ENCODE measurements around the gene SUN5. TPM values are rescaled to one million over a fixed set of nuclear protein-coding genes. Genes with fewer than 3 reads are reported as not detected.
"Not testable (repeated sequence)": the region's sequence is repeated elsewhere in the genome, so short reads cannot be mapped to it uniquely, and the experiment has no call there.

SUN5 gene
- total RNA-seq, 1 donor from 2014 or later: not detected

DNA sequence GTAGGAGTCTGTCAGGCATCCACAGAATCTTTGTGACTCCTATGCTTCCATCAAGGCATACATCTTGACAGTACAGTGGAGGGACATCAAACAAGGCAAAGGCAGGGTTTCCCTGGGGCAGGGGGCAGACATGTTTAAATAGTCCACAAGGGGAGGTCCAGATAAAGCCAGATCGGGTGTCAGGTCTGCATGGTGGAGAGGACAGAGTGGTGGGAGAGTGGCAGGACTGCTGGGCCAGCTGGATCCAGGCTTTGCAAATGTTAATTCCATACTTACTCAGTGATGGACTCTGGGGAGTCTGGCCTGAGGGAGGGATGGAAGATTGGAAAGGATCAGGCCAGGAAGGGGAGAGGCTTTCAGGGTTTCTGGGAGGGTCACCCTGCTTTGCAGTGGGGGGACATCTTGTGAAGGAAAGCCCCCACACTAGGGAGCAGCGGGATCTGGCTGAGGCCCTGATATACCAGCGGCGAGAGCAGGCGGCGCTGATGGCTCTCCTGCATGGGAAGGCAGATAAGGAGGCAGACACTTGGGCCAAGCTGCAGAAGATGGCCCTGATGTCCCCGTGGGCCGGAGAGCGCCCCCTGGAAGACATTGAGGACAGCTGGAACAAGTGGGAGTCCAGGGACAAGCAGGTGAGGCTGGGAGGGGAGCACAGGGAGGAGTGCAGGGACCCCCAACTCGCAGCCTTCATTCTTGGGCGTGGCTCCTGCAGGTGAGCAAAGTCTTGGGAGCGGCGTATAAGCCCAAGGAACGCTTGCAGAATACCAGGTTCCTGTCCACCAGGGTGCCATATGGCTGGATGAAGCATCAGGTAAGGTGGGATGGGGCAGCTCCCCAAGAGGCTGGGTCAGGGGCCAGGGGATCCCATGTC, 44.6 kb downstream of the SUN5 start:
- DNase-seq (ENCODE audit: extremely low spot score, unreplicated experiment): peak; percentile 79
- Mint-ChIP-seq H3K9me3 (ENCODE audit: unreplicated experiment) (peaks cover 7% of the 10 kb centered on the region), H3K36me3 (ENCODE audit: unreplicated experiment) (no peaks in the 10 kb centered on the region), H3K4me3 (ENCODE audit: unreplicated experiment) (no peak overlapping the region), H3K27ac (ENCODE audit: unreplicated experiment) (no peak overlapping the region), H3K27me3 (ENCODE audit: unreplicated experiment) (peaks cover 9% of the 10 kb centered on the region), H3K4me1 (ENCODE audit: unreplicated experiment) (no peaks in the 10 kb centered on the region)
- TF ChIP-seq, protein P1, sequence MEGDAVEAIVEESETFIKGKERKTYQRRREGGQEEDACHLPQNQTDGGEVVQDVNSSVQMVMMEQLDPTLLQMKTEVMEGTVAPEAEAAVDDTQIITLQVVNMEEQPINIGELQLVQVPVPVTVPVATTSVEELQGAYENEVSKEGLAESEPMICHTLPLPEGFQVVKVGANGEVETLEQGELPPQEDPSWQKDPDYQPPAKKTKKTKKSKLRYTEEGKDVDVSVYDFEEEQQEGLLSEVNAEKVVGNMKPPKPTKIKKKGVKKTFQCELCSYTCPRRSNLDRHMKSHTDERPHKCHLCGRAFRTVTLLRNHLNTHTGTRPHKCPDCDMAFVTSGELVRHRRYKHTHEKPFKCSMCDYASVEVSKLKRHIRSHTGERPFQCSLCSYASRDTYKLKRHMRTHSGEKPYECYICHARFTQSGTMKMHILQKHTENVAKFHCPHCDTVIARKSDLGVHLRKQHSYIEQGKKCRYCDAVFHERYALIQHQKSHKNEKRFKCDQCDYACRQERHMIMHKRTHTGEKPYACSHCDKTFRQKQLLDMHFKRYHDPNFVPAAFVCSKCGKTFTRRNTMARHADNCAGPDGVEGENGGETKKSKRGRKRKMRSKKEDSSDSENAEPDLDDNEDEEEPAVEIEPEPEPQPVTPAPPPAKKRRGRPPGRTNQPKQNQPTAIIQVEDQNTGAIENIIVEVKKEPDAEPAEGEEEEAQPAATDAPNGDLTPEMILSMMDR (IDR thresholded peaks at IDR 0.05): no peak

DNA sequence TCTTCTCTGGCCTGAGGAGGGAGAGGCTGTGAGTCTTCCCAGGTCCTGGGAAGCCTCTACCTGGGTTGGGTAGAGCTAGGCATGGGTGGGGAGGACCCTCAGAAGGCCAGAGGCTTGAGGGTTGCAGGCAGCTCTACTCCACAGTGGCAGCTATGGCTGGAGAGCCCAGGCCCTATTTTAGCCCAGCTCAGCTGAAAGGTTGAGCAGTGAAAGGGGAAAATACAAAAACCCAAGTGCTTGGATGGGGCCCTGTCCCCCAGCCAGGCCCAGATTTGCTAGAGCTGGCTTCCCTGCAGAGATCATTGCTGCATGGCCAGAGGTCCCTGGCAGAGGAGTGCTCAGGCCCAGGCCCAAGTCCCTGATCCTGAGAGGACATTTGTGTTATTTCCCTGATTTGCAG, 45.7 kb downstream of the SUN5 start:
- TF ChIP-seq, protein P1 (IDR thresholded peaks at IDR 0.05): no peak
- no peaks in the 10 kb centered on the region for H3K4me1 Mint-ChIP-seq (ENCODE audit: unreplicated experiment)
- H3K9me3 Mint-ChIP-seq (ENCODE audit: unreplicated experiment): peaks cover 12% of the 10 kb centered on the region
- H3K27ac Mint-ChIP-seq (ENCODE audit: unreplicated experiment): no peak overlapping the region
- DNase-seq (ENCODE audit: extremely low spot score, unreplicated experiment): no peak
- no peaks in the 10 kb centered on the region for H3K36me3 Mint-ChIP-seq (ENCODE audit: unreplicated experiment)
- H3K4me3 Mint-ChIP-seq (ENCODE audit: unreplicated experiment): no peak overlapping the region
- peaks cover 7% of the 10 kb centered on the region for H3K27me3 Mint-ChIP-seq (ENCODE audit: unreplicated experiment)

DNA sequence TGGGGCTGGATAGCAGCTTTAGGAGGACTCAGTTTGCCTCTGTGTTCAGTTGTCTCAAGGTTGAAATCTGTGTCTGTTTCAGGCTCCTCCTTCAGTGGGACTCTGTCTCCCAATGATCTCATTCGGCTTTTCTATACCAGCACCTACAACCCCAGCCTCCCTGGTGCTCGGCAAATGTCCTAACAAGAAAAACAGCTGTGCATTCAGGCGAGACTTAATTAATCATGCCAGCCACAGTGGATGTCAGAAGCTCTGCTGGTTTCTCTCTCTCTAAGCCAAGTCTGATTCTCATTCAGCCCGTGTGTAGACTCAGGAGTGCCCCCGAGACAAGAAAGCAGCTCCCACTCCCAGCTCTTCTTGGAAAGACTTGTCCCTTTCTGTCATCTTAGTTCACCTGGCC, 46.8 kb downstream of the SUN5 start:
- peak; percentile 36 for DNase-seq (ENCODE audit: extremely low spot score, unreplicated experiment)
- TF ChIP-seq, protein P1 (IDR thresholded peaks at IDR 0.05): no peak
- H3K27me3 Mint-ChIP-seq (ENCODE audit: unreplicated experiment): peaks cover 12% of the 10 kb centered on the region
- H3K4me3 Mint-ChIP-seq (ENCODE audit: unreplicated experiment): no peak overlapping the region
- H3K9me3 Mint-ChIP-seq (ENCODE audit: unreplicated experiment): peaks cover 12% of the 10 kb centered on the region
- H3K36me3 Mint-ChIP-seq (ENCODE audit: unreplicated experiment): no peaks in the 10 kb centered on the region
- no peak overlapping the region for H3K27ac Mint-ChIP-seq (ENCODE audit: unreplicated experiment)
- no peaks in the 10 kb centered on the region for H3K4me1 Mint-ChIP-seq (ENCODE audit: unreplicated experiment)

DNA sequence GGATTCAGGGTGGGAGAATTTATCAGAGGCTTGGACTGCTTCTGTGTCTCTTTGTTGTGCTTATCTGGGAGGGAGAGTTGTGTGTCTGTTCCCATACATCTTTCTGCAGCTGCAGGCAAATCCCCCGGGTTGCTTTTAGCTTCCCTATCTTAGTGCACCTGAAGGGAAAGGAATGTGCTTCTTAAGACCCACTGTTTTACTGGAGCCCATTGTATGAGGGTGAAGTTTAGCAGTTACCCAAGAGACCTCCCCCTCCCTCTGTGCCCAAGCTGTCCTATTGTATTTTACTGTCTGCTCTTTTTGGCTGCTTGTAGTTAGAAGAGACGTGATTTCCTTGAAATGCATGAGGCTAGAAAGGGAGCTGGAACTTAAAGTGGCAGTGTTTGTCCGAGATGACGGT, 53.7 kb downstream of the SUN5 start:
- peaks cover 60% of the 10 kb centered on the region for H3K27me3 Mint-ChIP-seq (ENCODE audit: unreplicated experiment)
- not testable (repeated sequence) for H3K27ac Mint-ChIP-seq (ENCODE audit: unreplicated experiment); H3K36me3 Mint-ChIP-seq (ENCODE audit: unreplicated experiment); H3K4me1 Mint-ChIP-seq (ENCODE audit: unreplicated experiment); H3K4me3 Mint-ChIP-seq (ENCODE audit: unreplicated experiment); H3K9me3 Mint-ChIP-seq (ENCODE audit: unreplicated experiment)
- peak; percentile 21 for DNase-seq (ENCODE audit: extremely low spot score, unreplicated experiment)

DNA sequence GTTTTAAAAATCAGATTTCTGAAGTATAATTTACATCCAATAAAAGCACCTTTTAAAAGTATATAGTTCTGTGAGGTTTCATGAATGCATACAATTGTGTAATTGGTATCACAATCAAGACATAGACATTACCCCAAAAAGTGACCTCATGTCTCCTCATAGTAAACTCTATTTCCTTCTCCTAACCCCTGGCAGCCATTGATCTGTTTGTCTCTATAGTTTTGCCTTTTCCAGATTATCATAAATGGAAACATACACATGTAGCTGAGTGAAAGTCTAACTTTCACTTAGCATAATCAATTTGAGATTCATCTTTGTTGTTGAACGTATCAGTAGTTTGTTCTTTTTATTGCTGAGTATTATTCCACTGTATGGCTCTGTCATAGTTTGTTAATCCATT, 57.6 kb downstream of the SUN5 start:
- peaks cover 2% of the 10 kb centered on the region for H3K9me3 Mint-ChIP-seq (ENCODE audit: unreplicated experiment)
- H3K4me1 Mint-ChIP-seq (ENCODE audit: unreplicated experiment): no peaks in the 10 kb centered on the region
- H3K27me3 Mint-ChIP-seq (ENCODE audit: unreplicated experiment): peaks cover 69% of the 10 kb centered on the region

More for the DNA sequence above, 57.6 kb downstream of the SUN5 start:
- H3K4me3 Mint-ChIP-seq (ENCODE audit: unreplicated experiment): no peak overlapping the region
- TF ChIP-seq, protein P1 (IDR thresholded peaks at IDR 0.05): no peak
- no peak overlapping the region for H3K27ac Mint-ChIP-seq (ENCODE audit: unreplicated experiment)
- no peaks in the 10 kb centered on the region for H3K36me3 Mint-ChIP-seq (ENCODE audit: unreplicated experiment)
- DNase-seq (ENCODE audit: extremely low spot score, unreplicated experiment): no peak

All from osteocyte (in vitro differentiated cells).